Lower leg skin (tissue), 3 donors: ENCODE results near the gene HLTF.

Experiments
- POLR2A ChIP-seq, 2 donors: fragments of 450-650 bp; IDR thresholded peaks; one replicate each; pipeline ENCODE4 v1.6.1; 2016 to 2017; ENCODE audit warnings: antibody characterized with exemption in 2 of 2, mild to moderate bottlenecking in 1 of 2, moderate library complexity in 1 of 2
- TF ChIP-seq, protein P1 (sequence below), 3 donors: fragments of 450-650 bp; IDR thresholded peaks; one replicate each; pipeline ENCODE4 v1.5.1; 2016; ENCODE audit warnings: antibody characterized with exemption in 3 of 3, mild to moderate bottlenecking in 3 of 3, moderate library complexity in 2 of 3

DNA sequence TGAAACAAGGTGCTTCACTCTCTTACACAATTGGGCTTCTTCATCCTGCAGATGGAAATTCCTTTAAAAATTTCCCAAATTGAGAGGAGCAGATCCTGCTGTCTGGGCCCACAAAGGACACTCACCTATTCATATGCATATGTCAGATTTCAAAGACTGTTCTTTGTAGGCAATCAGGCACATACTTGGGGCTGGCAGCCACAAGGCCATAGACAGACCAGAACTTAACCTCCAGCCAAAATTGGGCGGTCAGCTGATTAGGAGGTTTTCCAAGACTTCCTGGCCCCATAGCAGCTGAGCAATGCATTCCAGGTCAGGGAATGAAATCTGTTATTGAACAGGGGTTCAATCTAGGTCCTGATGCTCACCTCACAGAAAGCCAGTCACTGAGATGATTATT is 28.1 kb upstream of the HLTF start:
- TF ChIP-seq, protein P1, sequence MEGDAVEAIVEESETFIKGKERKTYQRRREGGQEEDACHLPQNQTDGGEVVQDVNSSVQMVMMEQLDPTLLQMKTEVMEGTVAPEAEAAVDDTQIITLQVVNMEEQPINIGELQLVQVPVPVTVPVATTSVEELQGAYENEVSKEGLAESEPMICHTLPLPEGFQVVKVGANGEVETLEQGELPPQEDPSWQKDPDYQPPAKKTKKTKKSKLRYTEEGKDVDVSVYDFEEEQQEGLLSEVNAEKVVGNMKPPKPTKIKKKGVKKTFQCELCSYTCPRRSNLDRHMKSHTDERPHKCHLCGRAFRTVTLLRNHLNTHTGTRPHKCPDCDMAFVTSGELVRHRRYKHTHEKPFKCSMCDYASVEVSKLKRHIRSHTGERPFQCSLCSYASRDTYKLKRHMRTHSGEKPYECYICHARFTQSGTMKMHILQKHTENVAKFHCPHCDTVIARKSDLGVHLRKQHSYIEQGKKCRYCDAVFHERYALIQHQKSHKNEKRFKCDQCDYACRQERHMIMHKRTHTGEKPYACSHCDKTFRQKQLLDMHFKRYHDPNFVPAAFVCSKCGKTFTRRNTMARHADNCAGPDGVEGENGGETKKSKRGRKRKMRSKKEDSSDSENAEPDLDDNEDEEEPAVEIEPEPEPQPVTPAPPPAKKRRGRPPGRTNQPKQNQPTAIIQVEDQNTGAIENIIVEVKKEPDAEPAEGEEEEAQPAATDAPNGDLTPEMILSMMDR (IDR thresholded peaks at IDR 0.05): no peak
- no peak for TF ChIP-seq POLR2A (IDR thresholded peaks at IDR 0.05)
